GM19351 (cell line): ENCODE results near the gene CHST8.

Source experiments
- ATAC-seq: cut with Tn5 transposase; IDR thresholded peaks from one replicate; pipeline ENCODE4 v1.9.1; 2021; ENCODE audit warnings: mild to moderate bottlenecking, moderate library complexity; ENCODE audit not compliant: unreplicated experiment

Gene CHST8

DNA sequence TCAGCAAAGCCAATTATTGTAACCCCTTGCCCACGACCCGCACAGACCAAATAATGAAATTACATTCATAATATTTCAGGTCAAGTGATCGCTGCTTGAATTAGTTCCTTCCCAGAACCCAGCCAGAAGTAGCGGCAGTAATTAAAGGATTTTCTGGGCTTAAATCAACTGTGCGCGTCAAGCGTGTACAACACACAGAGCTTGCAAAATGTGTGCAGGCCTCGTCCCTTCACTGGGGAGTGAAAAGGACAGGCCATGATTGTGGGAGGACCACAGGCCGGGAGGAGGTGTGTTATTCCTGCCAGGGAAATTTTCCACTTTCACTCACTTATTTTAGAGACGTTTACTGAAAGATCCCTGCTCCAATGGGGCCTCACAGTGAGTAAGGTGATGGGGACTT lies 84.9 kb downstream of the CHST8 start:
- ATAC-seq, result no peak

- ATAC-seq, result no peak
Measured at GRCh38 chr19:33712268-33712667, 90.5 kb downstream of the CHST8 start.

DNA sequence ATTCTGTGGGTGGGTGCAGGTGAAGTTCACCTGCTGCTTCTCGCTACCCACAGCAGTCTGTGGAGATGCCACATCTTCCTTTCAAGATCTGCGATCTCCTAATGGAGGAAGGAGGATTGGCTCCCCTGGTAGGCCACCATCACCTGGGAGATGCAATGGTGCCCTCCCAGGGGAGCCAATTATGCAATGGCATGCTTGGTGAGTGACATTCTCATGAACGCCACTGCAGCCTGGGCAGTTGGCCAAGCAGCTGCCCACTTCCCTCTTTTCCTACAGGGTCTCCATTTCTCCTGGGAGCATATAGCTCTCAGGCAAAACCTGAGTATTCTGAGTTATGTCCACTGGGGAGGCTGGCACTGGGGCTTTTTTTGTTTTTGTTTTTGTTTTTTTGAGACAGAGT lies 91.4 kb downstream of the CHST8 start:
- ATAC-seq, result no peak

DNA sequence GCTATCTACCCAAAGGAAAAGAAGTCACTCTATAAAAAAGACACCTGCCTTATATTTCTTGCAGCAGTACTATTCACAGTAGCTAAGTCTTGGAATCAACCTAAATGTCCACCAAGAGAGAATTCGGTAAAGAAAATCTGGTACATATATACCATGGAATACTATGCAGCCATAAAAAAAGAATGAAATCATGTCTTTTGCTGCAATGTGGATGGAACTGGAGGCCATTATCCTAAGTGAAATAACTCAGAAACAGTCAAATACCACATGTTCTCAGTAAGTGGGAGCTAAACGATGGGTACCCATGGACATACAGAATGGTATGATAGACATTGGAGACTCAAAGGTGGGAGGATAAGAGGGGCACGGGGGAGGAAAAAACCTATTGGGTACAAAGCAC lies 92.4 kb downstream of the CHST8 start:
- ATAC-seq, result no peak

DNA sequence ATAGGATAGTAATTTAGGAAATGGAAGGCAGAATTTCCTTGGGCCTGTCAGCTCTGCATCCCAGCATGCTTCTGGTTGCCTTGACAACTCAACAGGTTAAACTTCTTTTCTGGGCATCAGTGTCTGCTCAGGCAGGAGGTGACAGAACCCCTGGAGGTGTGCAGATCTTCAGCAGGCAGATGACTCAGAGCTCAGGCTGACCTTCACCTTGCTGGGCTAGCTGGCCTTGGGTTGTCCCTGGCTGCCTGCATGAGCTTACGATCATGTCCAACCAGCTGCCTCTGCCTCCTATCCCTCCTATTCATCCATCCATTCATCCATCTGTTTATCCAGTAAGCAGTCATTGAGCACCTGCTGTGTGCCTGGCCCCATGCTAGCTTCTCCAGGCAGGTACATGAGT lies 93.7 kb downstream of the CHST8 start:
- no peak for ATAC-seq

GRCh38 chr19:33717878-33718277 lies 96.1 kb downstream of the CHST8 start:
- ATAC-seq, result no peak

DNA sequence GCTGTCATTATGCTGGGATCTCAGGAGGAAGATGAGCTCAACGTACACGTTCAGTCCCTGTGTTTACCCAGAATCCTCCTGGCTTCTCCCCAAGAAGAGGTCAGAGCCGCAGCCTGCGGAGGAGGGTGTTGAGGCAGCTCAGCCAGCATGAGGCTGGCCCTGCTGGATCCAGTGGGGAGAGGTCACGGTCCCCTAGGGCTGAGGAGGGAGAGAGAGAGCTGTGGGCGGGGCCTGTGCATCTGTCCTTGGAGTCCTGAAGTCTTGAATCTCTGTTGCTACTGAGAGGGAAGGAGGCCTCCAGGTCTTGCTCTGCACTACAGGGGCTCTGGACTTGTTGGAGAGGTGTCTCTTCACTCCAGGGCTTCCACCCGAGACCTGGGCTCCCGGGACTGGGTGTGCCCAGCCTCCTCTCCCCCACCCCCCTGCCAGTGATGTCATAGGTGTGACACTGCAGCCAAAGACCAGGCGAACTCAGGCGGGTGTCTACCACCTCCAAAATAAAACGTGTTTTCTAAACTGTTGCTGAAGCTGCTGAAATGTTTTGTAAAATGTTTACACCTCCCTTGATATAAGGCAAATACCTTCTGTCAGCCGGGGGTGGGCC lies 97.0 kb downstream of the CHST8 start:
- no peak for ATAC-seq

DNA sequence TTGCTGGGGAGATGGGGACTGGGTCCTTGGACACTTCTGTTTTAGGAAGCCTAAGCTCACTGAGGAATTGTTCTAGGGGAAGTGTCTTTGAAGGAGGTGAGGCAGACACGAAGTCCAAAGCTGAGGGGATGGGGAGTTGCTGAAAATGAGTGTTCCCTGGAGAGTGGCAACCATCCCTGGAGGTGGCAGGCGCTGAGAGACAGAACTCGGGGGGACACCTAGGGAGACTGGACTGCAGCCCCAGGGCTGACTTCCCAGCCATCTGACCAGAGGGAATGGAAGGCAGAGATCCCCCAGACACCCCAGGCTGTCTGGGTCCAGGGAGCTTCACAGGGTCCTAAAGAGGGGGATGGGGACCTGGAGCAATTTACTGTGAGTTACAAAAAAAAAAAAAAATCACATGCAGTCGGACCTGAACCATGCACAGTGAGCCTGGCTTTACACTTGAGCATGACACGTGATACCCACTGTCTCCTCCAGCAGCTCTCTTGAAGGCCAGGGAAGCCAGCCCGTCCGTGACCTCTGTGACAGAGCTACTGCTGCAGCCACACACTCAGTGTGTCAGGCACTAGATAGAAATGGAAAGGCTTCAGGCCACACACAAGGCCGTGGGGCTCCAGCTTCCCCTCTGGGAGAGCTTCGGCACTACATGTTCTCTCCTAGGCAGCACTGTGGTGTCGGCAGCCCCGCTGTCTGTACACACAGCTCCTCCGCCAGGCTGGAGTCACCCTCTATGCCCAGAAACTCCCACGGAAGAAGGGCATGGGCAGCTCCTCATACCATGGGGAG lies 97.8 kb downstream of the CHST8 start:
- ATAC-seq, result no peak

- no peak for ATAC-seq
Measured at GRCh38 chr19:33720155-33720493, 98.4 kb downstream of the CHST8 start.

- ATAC-seq, result no peak
Measured at GRCh38 chr19:33720691-33721682, 99.2 kb downstream of the CHST8 start.

DNA sequence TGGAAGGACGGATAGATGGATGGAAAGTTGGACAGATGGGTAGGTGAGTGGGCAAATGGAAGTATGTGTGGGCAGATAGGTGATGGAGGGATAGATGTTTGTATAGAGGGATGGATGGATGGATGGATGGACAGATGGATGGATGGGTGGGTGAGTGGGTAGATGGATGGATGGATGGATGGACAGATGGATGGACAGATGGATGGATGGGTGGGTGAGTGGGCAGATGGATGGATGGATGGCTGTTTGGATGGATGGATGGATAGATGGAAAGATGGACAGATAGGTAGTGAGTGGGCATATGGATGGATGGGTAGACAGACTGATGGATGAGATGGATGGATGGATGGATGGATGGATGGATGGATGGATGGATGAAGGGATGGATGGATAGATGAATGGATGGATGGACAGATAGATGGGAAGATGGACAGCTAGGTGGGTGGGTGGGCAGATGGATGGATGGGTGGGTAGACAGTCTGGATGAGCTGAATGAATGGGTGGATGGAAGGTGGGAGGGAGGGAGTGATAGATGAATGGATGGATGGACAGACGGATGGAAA lies 100.1 kb downstream of the CHST8 start:
- ATAC-seq, result no peak

DNA sequence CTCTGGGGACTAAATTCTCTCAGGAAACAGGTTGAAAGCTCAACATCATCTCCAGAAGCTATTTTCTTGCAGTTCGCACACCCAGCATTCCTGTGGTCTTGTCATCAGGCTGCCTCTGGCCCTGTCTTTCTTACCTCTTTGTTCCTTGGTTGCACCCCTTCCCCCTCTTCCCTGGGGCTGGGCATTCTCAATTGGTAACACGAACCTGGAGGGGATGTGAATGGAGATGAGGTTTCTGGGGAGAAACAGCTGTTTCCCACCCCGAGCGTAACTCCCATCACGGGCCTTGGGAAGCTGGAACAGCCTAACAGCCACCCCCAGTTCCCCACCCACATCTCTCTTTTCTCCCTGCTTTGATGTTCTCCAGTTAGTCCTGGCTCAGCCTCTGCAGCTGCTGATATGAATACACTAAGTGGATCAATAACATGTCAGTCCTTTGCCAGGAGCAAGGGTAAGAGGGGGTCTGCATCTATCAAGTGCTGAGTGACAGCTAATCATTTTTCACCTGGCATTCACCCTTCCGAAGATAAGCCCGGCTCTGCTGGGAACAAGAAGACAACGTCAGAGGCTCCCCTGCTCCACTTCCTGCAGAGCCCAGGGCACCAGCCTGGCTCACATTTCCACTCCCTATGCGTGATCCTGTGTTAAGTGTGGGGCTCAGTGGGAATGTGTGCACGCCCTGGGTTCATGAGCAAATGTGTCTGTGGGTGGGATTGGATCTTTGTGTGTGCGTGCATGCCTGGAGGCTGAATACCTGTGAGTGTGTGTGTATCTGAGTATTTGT lies 100.9 kb downstream of the CHST8 start:
- ATAC-seq, result no peak

- no peak for ATAC-seq
Measured at GRCh38 chr19:33723512-33723911, 101.8 kb downstream of the CHST8 start.

- no peak for ATAC-seq
Measured at GRCh38 chr19:33724021-33724720, 102.4 kb downstream of the CHST8 start.

- ATAC-seq, result no peak
Measured at GRCh38 chr19:33724721-33725060, 102.9 kb downstream of the CHST8 start.

- ATAC-seq, result no peak
Measured at GRCh38 chr19:33725567-33725966, 103.8 kb downstream of the CHST8 start.

GRCh38 chr19:33726756-33727155 lies 105.0 kb downstream of the CHST8 start:
- ATAC-seq, result no peak

GRCh38 chr19:33727331-33727998 lies 105.7 kb downstream of the CHST8 start:
- ATAC-seq, result no peak

GRCh38 chr19:33728141-33728540 lies 106.4 kb downstream of the CHST8 start:
- no peak for ATAC-seq
